Dermis blood vessel endothelial cell (primary cell): ENCODE data around the gene IGSF10. TPM values are rescaled to one million over a fixed set of nuclear protein-coding genes. Genes with fewer than 3 reads are reported as not detected.
A peak's percentile ranks its signal among the peaks of the same experiment; 100 is the strongest.
"Not testable (repeated sequence)": the region's sequence is repeated elsewhere in the genome, so short reads cannot be mapped to it uniquely, and the experiment has no call there.

Source experiments
- DNase-seq: peaks from one replicate; pipeline ENCODE4 v3.0.0; 2010
- total RNA-seq: library from RNA; depleted of rRNA; stranded (reverse); fragments of >200 nt; gene quantifications from 2 replicates; pipeline ENCODE4 v1.2.3, GENCODE V29; 2014

The IGSF10 gene
- under 0.01 and 0.05 TPM in 2 replicates for total RNA-seq

- DNase-seq: no peak
Observed at GRCh38 chr3:151460774-151461450, at the start of gene IGSF10. IGSF10 (minus strand) TSS chr3:151461061; CDS start chr3:151458709, 2,352 bp downstream.

GRCh38 chr3:151509468-151510135 is 48.7 kb upstream of the IGSF10 start:
- DNase-seq: not testable (repeated sequence)

- no peak for DNase-seq
Observed at GRCh38 chr3:151504606-151505005, 43.7 kb upstream of the IGSF10 start.

- no peak for DNase-seq
Observed at GRCh38 chr3:151503074-151503473, 42.2 kb upstream of the IGSF10 start.

- peak; percentile 3 for DNase-seq
Observed at GRCh38 chr3:151501923-151502632, 41.2 kb upstream of the IGSF10 start.

- DNase-seq: no peak
Observed at GRCh38 chr3:151501171-151501922, 40.5 kb upstream of the IGSF10 start.

- DNase-seq: no peak
Observed at GRCh38 chr3:151499168-151499567, 38.3 kb upstream of the IGSF10 start.

- DNase-seq: no peak
Observed at GRCh38 chr3:151491525-151491924, 30.7 kb upstream of the IGSF10 start.

GRCh38 chr3:151487833-151488232 is 27.0 kb upstream of the IGSF10 start:
- DNase-seq: not testable (repeated sequence)

GRCh38 chr3:151483961-151484520 is 23.2 kb upstream of the IGSF10 start:
- DNase-seq: no peak

GRCh38 chr3:151483488-151483887 is 22.6 kb upstream of the IGSF10 start:
- no peak for DNase-seq

- DNase-seq: no peak
Observed at GRCh38 chr3:151480492-151480891, 19.6 kb upstream of the IGSF10 start.

GRCh38 chr3:151479452-151479851 is 18.6 kb upstream of the IGSF10 start:
- no peak for DNase-seq

GRCh38 chr3:151478335-151478697 is 17.5 kb upstream of the IGSF10 start:
- DNase-seq: no peak

- no peak for DNase-seq
Observed at GRCh38 chr3:151477591-151478334, 16.9 kb upstream of the IGSF10 start.

GRCh38 chr3:151476344-151477018 is 15.6 kb upstream of the IGSF10 start:
- no peak for DNase-seq

- DNase-seq: peak; percentile 86
Observed at GRCh38 chr3:151468284-151468917, 7.5 kb upstream of the IGSF10 start.

- DNase-seq: no peak
Observed at GRCh38 chr3:151467069-151467468, 6.2 kb upstream of the IGSF10 start.

GRCh38 chr3:151462991-151463390 is 2.1 kb upstream of the IGSF10 start:
- DNase-seq: no peak

GRCh38 chr3:151462278-151462780 is 1.5 kb upstream of the IGSF10 start:
- DNase-seq: no peak

GRCh38 chr3:151460228-151460627 is 633 bp downstream of the IGSF10 start:
- DNase-seq: no peak
